HG02885 (cell line): ENCODE results near the gene PBOV1.
"Not testable (repeated sequence)": the region's sequence is repeated elsewhere in the genome, so short reads cannot be mapped to it uniquely, and the experiment has no call there.

ENCODE experiments used
- ATAC-seq: cut with Tn5 transposase; IDR thresholded peaks from one replicate; pipeline ENCODE4 v1.9.1; 2021; ENCODE audit warnings: mild to moderate bottlenecking; ENCODE audit not compliant: unreplicated experiment, poor library complexity

Gene PBOV1

DNA sequence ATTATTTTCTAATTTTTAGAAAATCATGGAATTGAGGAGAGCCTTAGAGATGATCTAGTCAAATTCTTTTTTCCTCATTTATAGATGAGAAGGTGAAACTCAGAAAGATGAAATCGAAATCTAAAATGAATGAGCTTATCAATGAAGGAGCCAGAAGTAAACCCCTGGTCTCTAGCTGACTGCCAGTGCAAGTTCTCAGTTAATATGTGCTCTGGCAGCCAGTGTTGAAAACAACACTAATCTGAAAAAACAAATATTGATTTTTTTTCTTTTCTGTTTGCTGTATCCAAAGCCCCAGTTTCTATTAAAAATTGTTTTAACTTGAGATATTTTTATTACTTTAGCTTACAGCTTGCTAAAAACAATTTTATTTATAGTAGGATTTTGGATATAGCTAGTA lies 21.5 kb upstream of the PBOV1 start:
- ATAC-seq, result no peak

DNA sequence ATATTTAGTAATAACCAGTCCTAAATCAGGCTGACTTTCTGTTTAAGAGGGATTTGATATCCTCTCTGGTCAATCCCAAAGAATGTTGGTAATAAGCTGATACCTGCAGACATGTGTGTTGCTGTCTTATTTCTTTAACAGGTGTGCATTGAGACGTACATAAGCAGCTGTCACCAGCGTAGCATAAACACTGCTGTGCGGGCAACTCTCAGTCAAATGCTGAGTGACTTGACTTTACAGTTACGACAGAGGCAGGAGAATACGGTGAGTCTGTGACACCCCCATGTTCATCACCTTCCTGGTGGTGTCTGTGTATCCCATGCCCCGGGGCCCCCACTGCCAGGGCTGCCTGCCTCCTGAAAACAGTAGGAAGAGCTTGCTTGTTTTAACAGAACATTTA lies 20.1 kb upstream of the PBOV1 start:
- ATAC-seq, result no peak

- ATAC-seq, result no peak
Measured at GRCh38 chr6:138237463-138237862, 19.2 kb upstream of the PBOV1 start.

GRCh38 chr6:138235693-138236092 lies 17.4 kb upstream of the PBOV1 start:
- ATAC-seq, result no peak

- ATAC-seq, result no peak
Measured at GRCh38 chr6:138235205-138235604, 16.9 kb upstream of the PBOV1 start.

DNA sequence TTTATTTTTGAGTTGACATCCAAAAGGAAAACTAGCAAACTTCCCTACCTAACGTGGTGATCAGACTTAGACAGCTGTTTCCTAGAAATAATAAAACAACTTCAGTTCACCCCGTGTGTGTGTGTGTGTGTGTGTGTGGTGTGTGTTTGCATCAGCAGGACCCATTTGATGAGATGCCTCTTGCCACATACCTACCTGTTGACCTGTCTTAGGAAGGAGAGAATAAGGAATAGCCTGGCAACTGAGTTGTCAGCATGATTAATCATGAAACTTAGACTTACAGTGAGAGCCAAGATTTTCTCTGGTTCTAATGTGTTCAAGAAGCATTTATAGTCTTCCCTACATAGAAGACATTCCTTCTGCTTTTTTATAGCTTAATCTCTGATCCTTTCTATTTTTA lies 16.1 kb upstream of the PBOV1 start:
- no peak for ATAC-seq

DNA sequence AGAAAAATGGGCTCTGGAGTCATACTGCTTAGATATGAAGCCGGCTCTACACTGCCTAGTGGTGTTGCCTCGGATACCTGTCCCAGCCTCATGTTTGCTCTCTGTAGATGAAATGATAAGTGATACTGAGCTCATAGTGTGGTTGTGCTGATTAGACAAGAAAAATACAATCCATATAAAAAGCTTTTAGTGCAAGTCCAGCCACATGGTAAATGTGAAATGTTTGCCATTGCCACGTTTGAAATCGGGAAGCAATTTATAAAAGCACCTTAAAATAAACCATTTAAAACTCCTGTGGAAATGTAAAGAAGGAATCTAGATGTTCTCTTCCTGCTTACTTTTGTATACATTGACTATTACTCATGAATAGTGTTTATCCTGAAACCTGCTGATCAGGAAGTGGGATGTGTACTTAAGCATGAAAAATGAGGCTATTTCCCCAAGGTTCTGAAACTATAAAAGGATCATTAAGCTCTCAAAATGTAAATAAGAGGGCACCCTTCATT lies 13.1 kb upstream of the PBOV1 start:
- no peak for ATAC-seq

- ATAC-seq, result no peak
Measured at GRCh38 chr6:138230759-138231380, 12.6 kb upstream of the PBOV1 start.

DNA sequence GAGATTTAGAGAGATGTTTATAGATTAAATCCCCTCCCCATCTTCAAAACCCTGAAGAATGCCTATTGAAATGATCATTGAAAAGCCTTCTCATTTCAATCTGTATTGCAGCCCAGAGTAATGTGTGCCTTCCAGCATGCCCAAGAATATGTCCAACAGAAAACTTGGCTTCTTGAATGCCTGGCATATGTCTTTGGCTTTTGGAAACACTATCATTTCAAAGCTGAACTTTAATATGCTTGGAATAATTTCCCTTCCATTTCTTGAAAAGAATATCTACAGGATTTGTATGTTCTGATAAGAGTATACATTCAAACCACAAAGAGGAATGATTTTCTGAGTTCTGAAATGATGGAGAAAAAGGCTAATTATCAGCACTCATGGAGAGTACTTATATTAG lies 11.9 kb upstream of the PBOV1 start:
- no peak for ATAC-seq

- ATAC-seq, result no peak
Measured at GRCh38 chr6:138229663-138230179, 11.4 kb upstream of the PBOV1 start.

- ATAC-seq, result no peak
Measured at GRCh38 chr6:138229072-138229471, 10.8 kb upstream of the PBOV1 start.

- no peak for ATAC-seq
Measured at GRCh38 chr6:138227316-138227781, 9.1 kb upstream of the PBOV1 start.

DNA sequence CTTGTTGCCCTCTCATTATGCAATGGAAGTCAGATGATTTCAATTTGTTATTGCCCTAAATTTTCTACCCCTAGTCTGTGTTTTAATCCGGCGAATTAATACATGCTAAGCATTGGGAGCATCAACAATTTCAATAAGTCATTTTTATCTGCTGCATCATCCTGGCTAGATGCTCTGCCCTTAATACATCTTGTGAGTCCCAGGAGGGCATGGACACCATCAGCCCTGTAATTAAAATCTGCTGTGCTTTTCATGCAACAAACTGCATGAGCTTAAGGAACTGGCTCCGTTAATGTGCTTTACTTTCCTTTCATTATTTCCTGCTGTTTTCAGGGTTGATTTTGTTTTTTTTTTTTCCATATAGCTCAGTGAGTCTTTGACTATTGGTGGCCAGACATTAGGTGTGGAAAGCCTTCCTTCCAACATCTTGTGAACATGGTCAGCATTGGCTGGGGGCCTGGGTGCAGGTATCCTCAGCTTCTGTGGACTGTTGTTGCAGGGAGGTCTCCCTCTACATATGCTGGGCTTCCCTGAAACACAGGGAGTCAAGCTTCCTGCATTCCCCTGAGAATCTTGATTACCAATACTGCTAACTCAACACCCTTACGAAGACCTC lies 8.5 kb upstream of the PBOV1 start:
- ATAC-seq, result no peak

DNA sequence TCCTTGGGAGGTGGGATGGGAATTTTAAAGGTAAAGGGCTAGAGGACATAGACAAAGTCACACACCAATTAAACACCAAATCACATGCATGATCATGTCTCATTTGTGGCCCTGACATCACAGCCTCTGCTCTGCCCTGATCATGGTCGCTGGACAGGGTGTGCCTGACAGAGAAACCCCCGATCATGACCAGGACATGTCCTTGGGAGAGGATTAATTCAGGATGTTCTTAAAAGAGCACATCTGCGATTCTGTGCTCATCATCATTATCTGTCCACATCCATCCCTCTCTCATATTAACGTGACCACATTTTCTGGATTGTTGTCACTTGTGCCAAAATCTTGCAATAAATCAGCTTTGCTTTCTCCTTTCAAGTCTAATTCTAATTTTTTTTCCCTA lies 7.7 kb upstream of the PBOV1 start:
- ATAC-seq, result no peak

GRCh38 chr6:138222901-138223546 lies 4.7 kb upstream of the PBOV1 start:
- ATAC-seq, result no peak

DNA sequence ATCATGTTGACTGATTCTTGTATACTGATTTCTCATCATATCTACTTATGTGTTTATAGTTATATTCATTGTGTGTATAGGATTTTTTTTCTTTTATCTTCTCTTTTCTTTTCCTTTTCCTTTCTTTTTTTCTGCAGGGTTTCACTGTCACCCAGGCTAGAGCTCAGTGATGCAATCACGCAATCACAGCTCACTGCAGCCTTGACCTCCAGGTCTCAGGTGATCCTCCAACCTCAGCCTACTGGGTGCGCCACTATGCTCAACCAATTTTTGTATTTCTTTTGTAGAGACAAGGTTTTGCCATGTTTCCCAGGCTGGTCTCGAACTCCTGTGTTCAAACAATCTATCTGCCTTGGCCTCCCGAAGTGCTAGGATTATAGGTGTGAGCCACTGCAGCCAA lies 1.6 kb upstream of the PBOV1 start:
- no peak for ATAC-seq

DNA sequence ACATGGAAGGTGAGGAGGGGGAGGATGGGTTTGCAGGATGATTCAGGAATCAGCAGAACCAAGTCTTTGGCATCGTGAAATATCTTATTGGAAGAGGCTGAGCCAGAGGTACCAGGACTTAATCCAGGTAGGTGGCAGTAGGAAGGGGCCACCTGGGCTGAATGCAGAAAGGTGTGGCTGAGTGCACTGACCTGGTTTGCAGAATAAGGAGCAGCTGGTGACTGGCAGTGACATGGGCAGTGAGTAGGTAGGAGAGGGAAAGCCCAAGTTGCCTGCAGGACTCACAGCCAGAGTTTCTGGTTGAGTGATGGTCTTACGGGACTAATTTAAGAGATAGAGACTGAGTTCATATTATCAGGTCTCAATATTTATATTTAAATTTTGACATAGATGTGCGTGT lies 1.1 kb upstream of the PBOV1 start:
- ATAC-seq, result no peak

DNA sequence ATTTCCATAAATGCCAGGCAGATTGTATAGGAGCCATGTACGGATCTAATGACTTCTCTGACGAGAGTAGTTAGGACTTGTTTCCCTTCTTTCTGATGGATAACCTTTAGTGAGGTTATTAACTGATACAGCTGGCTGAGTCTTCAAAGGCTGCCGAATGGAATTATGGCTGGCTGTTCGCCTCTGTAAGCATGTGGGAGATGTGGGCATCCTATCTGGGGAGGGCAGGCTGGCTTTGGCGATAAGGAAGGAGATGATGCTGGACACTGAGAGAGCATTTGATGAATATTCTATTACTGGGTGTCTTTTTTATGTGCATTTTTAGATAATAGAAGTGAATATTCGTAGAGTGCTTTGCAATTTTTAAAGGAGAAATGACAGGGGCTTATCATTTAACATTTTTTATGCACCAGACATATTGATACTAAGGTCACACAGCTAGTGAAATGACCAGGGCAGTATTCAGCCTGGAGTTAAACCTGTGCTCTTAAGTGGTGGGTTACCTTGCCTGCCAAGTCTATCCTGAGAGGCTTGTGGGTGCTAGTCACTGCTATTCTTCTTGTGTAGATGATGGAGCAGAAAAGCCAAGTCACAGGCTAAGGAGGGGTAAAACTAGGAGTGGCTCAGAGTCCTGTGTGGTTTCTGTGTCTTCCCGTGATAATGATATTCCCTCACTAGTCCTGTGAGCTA lies 3.1 kb downstream of the PBOV1 start:
- ATAC-seq, result no peak

- ATAC-seq, result not testable (repeated sequence)
Measured at GRCh38 chr6:138212530-138212929, 5.8 kb downstream of the PBOV1 start.

- no peak for ATAC-seq
Measured at GRCh38 chr6:138211601-138212000, 6.7 kb downstream of the PBOV1 start.

DNA sequence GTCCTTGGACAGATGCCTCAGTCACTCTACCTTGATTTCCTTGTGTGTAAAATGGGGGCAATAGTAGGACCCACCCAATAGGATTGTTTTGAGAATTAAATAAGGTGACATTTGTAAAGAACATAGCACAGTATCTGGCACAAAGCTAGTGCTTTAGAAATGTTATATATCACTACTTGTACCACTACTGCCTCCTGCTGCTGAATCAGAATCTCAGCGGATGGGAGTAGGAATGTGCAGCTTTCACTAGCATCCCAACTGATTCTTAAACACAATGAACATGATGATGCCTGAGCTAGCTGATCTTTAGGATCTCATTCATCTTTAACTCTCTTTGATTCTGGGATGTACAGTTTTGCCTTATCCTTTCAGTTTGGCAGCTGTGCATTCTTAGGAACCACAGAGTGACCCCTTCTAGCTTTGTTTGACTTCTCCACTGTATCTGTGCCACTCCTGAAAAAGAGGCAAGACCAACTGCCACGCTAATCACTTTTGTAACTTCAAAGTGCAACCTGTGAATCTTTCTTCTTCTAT lies 7.2 kb downstream of the PBOV1 start:
- no peak for ATAC-seq
